Omental fat pad (tissue), 4 donors: ENCODE data around the gene CDRT4. TPM values are rescaled to one million over a fixed set of nuclear protein-coding genes. Genes with fewer than 3 reads are reported as not detected.

Source experiments
- ATAC-seq: fragments of 150-250 bp; one replicate; pipeline ENCODE4 v1.9.1; 2016; ENCODE audit warnings: mild to moderate bottlenecking, moderate library complexity; ENCODE audit not compliant: low FRiP score
- DNase-seq: peaks from one replicate; pipeline ENCODE4 v3.0.0-alpha.2; 2019; ENCODE audit warnings: low spot score
- CTCF ChIP-seq, 3 donors: fragments of 450-650 bp; IDR thresholded peaks; one replicate each; pipeline ENCODE4 v1.5.1; 2016 to 2017; ENCODE audit warnings: antibody characterized with exemption in 3 of 3, mild to moderate bottlenecking in 3 of 3, moderate library complexity in 2 of 3
- total RNA-seq, 4 donors: library from RNA; depleted of rRNA; stranded (reverse); fragments of >200 nt; gene quantifications; one replicate each; pipeline ENCODE4 v1.1.0, GENCODE V29; 2016

Gene CDRT4
- total RNA-seq, 4 donors from 2014 or later = 1.3 to 7.9 (median 2.6) TPM

GRCh38 chr17:15453246-15453645, 14.2 kb downstream of the CDRT4 start:
- DNase-seq (no peak), ATAC-seq (no peak)
- TF ChIP-seq CTCF (IDR thresholded peaks at IDR 0.05) = no peak

- no peak for ATAC-seq
- no peak for DNase-seq
- TF ChIP-seq CTCF (IDR thresholded peaks at IDR 0.05) = no peak
These were observed 14.7 kb downstream of the CDRT4 start for GRCh38 chr17:15452746-15453145.

- ATAC-seq (no peak), DNase-seq (no peak)
- no peak for TF ChIP-seq CTCF (IDR thresholded peaks at IDR 0.05)
These were observed 15.7 kb downstream of the CDRT4 start for GRCh38 chr17:15451680-15452079.

- ATAC-seq (no peak), DNase-seq (no peak)
- no peak for TF ChIP-seq CTCF (IDR thresholded peaks at IDR 0.05)
These were observed 18.9 kb downstream of the CDRT4 start for GRCh38 chr17:15448580-15448956.

- no peak for DNase-seq
- TF ChIP-seq CTCF (IDR thresholded peaks at IDR 0.05) = no peak
- no peak for ATAC-seq
These were observed 19.4 kb downstream of the CDRT4 start for GRCh38 chr17:15447928-15448579.

- no peak for TF ChIP-seq CTCF (IDR thresholded peaks at IDR 0.05)
- no peak for ATAC-seq
- DNase-seq = no peak
These were observed 21.4 kb downstream of the CDRT4 start for GRCh38 chr17:15446036-15446435.

GRCh38 chr17:15444805-15445204, 22.6 kb downstream of the CDRT4 start:
- DNase-seq (no peak), ATAC-seq (no peak)
- no peak for TF ChIP-seq CTCF (IDR thresholded peaks at IDR 0.05)
